Activated CD8-positive, alpha-beta memory T cell treated with anti-CD3 and anti-CD28 coated beads, Interleukin-2, amount 50 U/mL, for 1 hour (primary cell): Measurements from ENCODE around the gene SLC25A13.
"Not testable (repeated sequence)": the region's sequence is repeated elsewhere in the genome, so short reads cannot be mapped to it uniquely, and the experiment has no call there.

Experiments
- DNase-seq: peaks from one replicate; pipeline ENCODE4 v3.0.0-alpha.2; 2020; ENCODE audit errors: extremely low read depth

The SLC25A13 gene

GRCh38 chr7:96299496-96299895, 22.4 kb downstream of the SLC25A13 start:
- no peak for DNase-seq

- no peak for DNase-seq
These were observed 24.0 kb downstream of the SLC25A13 start for GRCh38 chr7:96297876-96298275.

- not testable (repeated sequence) for DNase-seq
These were observed 24.5 kb downstream of the SLC25A13 start for GRCh38 chr7:96297446-96297845.

- not testable (repeated sequence) for DNase-seq
These were observed 28.0 kb downstream of the SLC25A13 start for GRCh38 chr7:96293911-96294310.

- no peak for DNase-seq
These were observed 34.3 kb downstream of the SLC25A13 start for GRCh38 chr7:96287559-96287958.

- no peak for DNase-seq
These were observed 34.8 kb downstream of the SLC25A13 start for GRCh38 chr7:96287132-96287531.

GRCh38 chr7:96285579-96285978, 36.3 kb downstream of the SLC25A13 start:
- no peak for DNase-seq

GRCh38 chr7:96284835-96285234, 37.1 kb downstream of the SLC25A13 start:
- no peak for DNase-seq

- no peak for DNase-seq
These were observed 37.7 kb downstream of the SLC25A13 start for GRCh38 chr7:96284240-96284639.

GRCh38 chr7:96282835-96283234, 39.1 kb downstream of the SLC25A13 start:
- DNase-seq, result no peak

- no peak for DNase-seq
These were observed 44.0 kb downstream of the SLC25A13 start for GRCh38 chr7:96277921-96278320.

- DNase-seq, result no peak
These were observed 45.9 kb downstream of the SLC25A13 start for GRCh38 chr7:96276019-96276418.

GRCh38 chr7:96273716-96274115, 48.2 kb downstream of the SLC25A13 start:
- DNase-seq, result no peak

- no peak for DNase-seq
These were observed 52.5 kb downstream of the SLC25A13 start for GRCh38 chr7:96269246-96269994.

- no peak for DNase-seq
These were observed 55.3 kb downstream of the SLC25A13 start for GRCh38 chr7:96266580-96266979.

GRCh38 chr7:96266015-96266414, 55.9 kb downstream of the SLC25A13 start:
- DNase-seq, result no peak

- no peak for DNase-seq
These were observed 67.9 kb downstream of the SLC25A13 start for GRCh38 chr7:96253964-96254363.

GRCh38 chr7:96253441-96253840, 68.5 kb downstream of the SLC25A13 start:
- DNase-seq, result no peak

GRCh38 chr7:96250776-96251361, 71.0 kb downstream of the SLC25A13 start:
- DNase-seq, result no peak

- DNase-seq, result no peak
These were observed 73.5 kb downstream of the SLC25A13 start for GRCh38 chr7:96248405-96248804.

GRCh38 chr7:96246919-96247318, 75.0 kb downstream of the SLC25A13 start:
- DNase-seq, result no peak

- DNase-seq, result no peak
These were observed 77.0 kb downstream of the SLC25A13 start for GRCh38 chr7:96244992-96245292.

- no peak for DNase-seq
These were observed 77.5 kb downstream of the SLC25A13 start for GRCh38 chr7:96244244-96244991.
